ENCODE data around the gene ZSWIM5.

Gene ZSWIM5

GRCh38 chr1:45244660-45245059 lies 38.3 kb upstream of the ZSWIM5 start:
- Histone ChIP-seq H3K4me3 (replicated peaks; ENCODE audit: low read depth, low read length) (no peak overlapping the region), H3K27me3 (replicated peaks; ENCODE audit: control insufficient read depth, insufficient read depth, low read length) (no peaks in the 10 kb centered on the region), H3K36me3 (ENCODE audit: control insufficient read depth, insufficient read depth, low read length) (no peaks in the 10 kb centered on the region)
- TF ChIP-seq CTCF (IDR thresholded peaks at IDR 0.05; ENCODE audit: insufficient read depth, low read length, poor library complexity, severe bottlenecking) = no peak
- DNase-seq (ENCODE audit: extremely low read depth, insufficient read length) = no peak

GRCh38 chr1:45243476-45244343 lies 37.3 kb upstream of the ZSWIM5 start:
- DNase-seq (ENCODE audit: extremely low read depth, insufficient read length) = no peak
- Histone ChIP-seq H3K27me3 (replicated peaks; ENCODE audit: control insufficient read depth, insufficient read depth, low read length) (no peaks in the 10 kb centered on the region), H3K36me3 (ENCODE audit: control insufficient read depth, insufficient read depth, low read length) (no peaks in the 10 kb centered on the region), H3K4me3 (replicated peaks; ENCODE audit: low read depth, low read length) (no peak overlapping the region)
- no peak for TF ChIP-seq CTCF (IDR thresholded peaks at IDR 0.05; ENCODE audit: insufficient read depth, low read length, poor library complexity, severe bottlenecking)

- Histone ChIP-seq H3K36me3 (ENCODE audit: control insufficient read depth, insufficient read depth, low read length) (no peaks in the 10 kb centered on the region), H3K4me3 (replicated peaks; ENCODE audit: low read depth, low read length) (no peak overlapping the region), H3K27me3 (replicated peaks; ENCODE audit: control insufficient read depth, insufficient read depth, low read length) (no peaks in the 10 kb centered on the region)
- no peak for TF ChIP-seq CTCF (IDR thresholded peaks at IDR 0.05; ENCODE audit: insufficient read depth, low read length, poor library complexity, severe bottlenecking)
- DNase-seq (ENCODE audit: extremely low read depth, insufficient read length) = no peak
These were observed 32.4 kb upstream of the ZSWIM5 start for GRCh38 chr1:45238846-45239245.

- Histone ChIP-seq H3K27me3 (replicated peaks; ENCODE audit: control insufficient read depth, insufficient read depth, low read length) (no peaks in the 10 kb centered on the region), H3K4me3 (replicated peaks; ENCODE audit: low read depth, low read length) (no peak overlapping the region), H3K36me3 (ENCODE audit: control insufficient read depth, insufficient read depth, low read length) (no peaks in the 10 kb centered on the region)
- no peak for TF ChIP-seq CTCF (IDR thresholded peaks at IDR 0.05; ENCODE audit: insufficient read depth, low read length, poor library complexity, severe bottlenecking)
- no peak for DNase-seq (ENCODE audit: extremely low read depth, insufficient read length)
These were observed 29.7 kb upstream of the ZSWIM5 start for GRCh38 chr1:45236136-45236535.

- H3K27me3 ChIP-seq (replicated peaks; ENCODE audit: control insufficient read depth, insufficient read depth, low read length) = 0 out of 2 replicates have a peak, but pooled peaks cover 1% of the 10 kb centered on the region
- peak; percentile 21 for TF ChIP-seq CTCF (IDR thresholded peaks at IDR 0.05; ENCODE audit: insufficient read depth, low read length, poor library complexity, severe bottlenecking)
- no peaks in the 10 kb centered on the region for H3K36me3 ChIP-seq (ENCODE audit: control insufficient read depth, insufficient read depth, low read length)
- no peak for DNase-seq (ENCODE audit: extremely low read depth, insufficient read length)
- no peak overlapping the region for H3K4me3 ChIP-seq (replicated peaks; ENCODE audit: low read depth, low read length)
These were observed 24.1 kb upstream of the ZSWIM5 start for GRCh38 chr1:45230537-45230936.
